Trophoblast cell (in vitro differentiated cells and primary cell): ENCODE results near the gene FRY.

Experiments
- DNase-seq, 2 donors: peaks; one replicate each; pipeline ENCODE4 v3.0.0-alpha.2; 2016
- H2AFZ ChIP-seq: 2 replicates; pipeline ENCODE4 v1.6.1; 2013; ENCODE audit warnings: low read length, moderate library complexity, mild to moderate bottlenecking; ENCODE audit not compliant: insufficient read depth, poor library complexity
- H2AK5ac ChIP-seq: 2 replicates; pipeline ENCODE4 v1.6.1; 2013; ENCODE audit warnings: mild to moderate bottlenecking, low read length
- H2BK120ac ChIP-seq: 2 replicates; pipeline ENCODE4 v1.6.1; 2013; ENCODE audit warnings: low read length, mild to moderate bottlenecking, moderate library complexity; ENCODE audit not compliant: insufficient read depth, poor library complexity
- H2BK12ac ChIP-seq: 2 replicates; pipeline ENCODE4 v1.6.1; 2013; ENCODE audit warnings: mild to moderate bottlenecking, low read length, moderate library complexity
- H2BK5ac ChIP-seq: 2 replicates; pipeline ENCODE4 v1.6.1; 2013; ENCODE audit warnings: low read length, low read depth, moderate library complexity, mild to moderate bottlenecking; ENCODE audit not compliant: poor library complexity
- H3K14ac ChIP-seq: 2 replicates; pipeline ENCODE4 v1.6.1; 2013; ENCODE audit warnings: mild to moderate bottlenecking, low read length
- H3K18ac ChIP-seq: 2 replicates; pipeline ENCODE4 v1.6.1; 2013; ENCODE audit warnings: mild to moderate bottlenecking, low read length
- H3K23ac ChIP-seq: 2 replicates; pipeline ENCODE4 v1.6.1; 2013; ENCODE audit warnings: low read length
- H3K27ac ChIP-seq: 2 replicates; pipeline ENCODE4 v1.5.1; 2013; ENCODE audit warnings: low read depth, mild to moderate bottlenecking, inconsistent platforms, low read length, moderate library complexity
- H3K27me3 ChIP-seq: 2 replicates; pipeline ENCODE4 v1.6.1; 2013; ENCODE audit warnings: inconsistent platforms, mild to moderate bottlenecking, low read length, moderate library complexity; ENCODE audit not compliant: insufficient read depth
- H3K36me3 ChIP-seq, 2 experiments: 1 replicate in 1 of 2; 2 replicates in 1 of 2; pipeline ENCODE4 v1.6.1; 2013; ENCODE audit warnings: low read length in 2 of 2, mild to moderate bottlenecking in 2 of 2, moderate library complexity in 1 of 2; ENCODE audit not compliant: insufficient read depth in 2 of 2, control insufficient read depth in 1 of 2
- H3K4ac ChIP-seq: 2 replicates; pipeline ENCODE4 v1.6.1; 2013; ENCODE audit warnings: low read depth, mild to moderate bottlenecking, low read length, moderate library complexity
- H3K4me1 ChIP-seq, 2 experiments: 1 replicate in 1 of 2; 2 replicates in 1 of 2; pipeline ENCODE4 v1.6.1; 2013; ENCODE audit warnings: low read length in 2 of 2, mild to moderate bottlenecking in 2 of 2, moderate library complexity in 1 of 2; ENCODE audit not compliant: insufficient read depth in 2 of 2, control insufficient read depth in 1 of 2
- H3K4me2 ChIP-seq: 2 replicates; pipeline ENCODE4 v1.6.1; 2013; ENCODE audit warnings: inconsistent platforms, mild to moderate bottlenecking, low read length, moderate library complexity
- H3K4me3 ChIP-seq: 2 replicates; pipeline ENCODE4 v1.5.1; 2013; ENCODE audit warnings: mild to moderate bottlenecking, low read depth, low read length, inconsistent platforms
- H3K79me1 ChIP-seq: one replicate; pipeline ENCODE4 v1.6.1; 2013; ENCODE audit warnings: low read length
- H3K79me2 ChIP-seq: 2 replicates; pipeline ENCODE4 v1.6.1; 2013; ENCODE audit warnings: low read length, mild to moderate bottlenecking; ENCODE audit not compliant: control insufficient read depth, insufficient read depth, poor library complexity
- H3K9ac ChIP-seq: 2 replicates; pipeline ENCODE4 v1.6.1; 2013; ENCODE audit warnings: mild to moderate bottlenecking, low read length
- H3K9me3 ChIP-seq: 2 replicates; pipeline ENCODE4 v1.6.1; 2013; ENCODE audit warnings: low read depth, mild to moderate bottlenecking, control low read depth, inconsistent platforms, low read length; ENCODE audit not compliant: insufficient read depth
- H4K12ac ChIP-seq: 2 replicates; pipeline ENCODE4 v1.6.1; 2013; ENCODE audit warnings: low read depth, mild to moderate bottlenecking, low read length, moderate library complexity
- H4K8ac ChIP-seq: 2 replicates; pipeline ENCODE4 v1.6.1; 2013; ENCODE audit warnings: low read depth, mild to moderate bottlenecking, low read length, moderate library complexity
- H4K91ac ChIP-seq: one replicate; pipeline ENCODE4 v1.6.1; 2013; ENCODE audit warnings: low read depth, mild to moderate bottlenecking, low read length, moderate library complexity
- WGBS: extraction: QIAGEN DNeasy Blood & Tissue Kit; methylation state at CpG from one replicate; pipeline ENCODE4 v1.1.7; 2013; ENCODE audit warnings: missing lambda C conversion rate; ENCODE audit not compliant: insufficient read length, insufficient coverage; ENCODE audit errors: extremely low coverage; 5-methylcytosine and 5-hydroxymethylcytosine counted together

FRY gene

GRCh38 chr13:32134241-32135055 is 102.9 kb downstream of the FRY start:
- no peak overlapping the region for H3K27ac ChIP-seq
- no peak overlapping the region for H3K4me3 ChIP-seq
- no peaks in the 10 kb centered on the region for H3K9me3 ChIP-seq
- no peak overlapping the region for H2AK5ac ChIP-seq
- H4K91ac ChIP-seq: no peak overlapping the region
- H3K23ac ChIP-seq: no peak overlapping the region
- no peak overlapping the region for H3K9ac ChIP-seq
- H3K4me1 ChIP-seq: no peaks in the 10 kb centered on the region
- no peak overlapping the region for H3K14ac ChIP-seq
- no peak overlapping the region for H4K12ac ChIP-seq
- no peak overlapping the region for H2AFZ ChIP-seq
- WGBS: no CpG with 5 or more reads among the region's 5 CpGs
- no peaks in the 10 kb centered on the region for H3K36me3 ChIP-seq
- H3K79me2 ChIP-seq: no peaks in the 10 kb centered on the region
- H3K18ac ChIP-seq: no peak overlapping the region
- no peak overlapping the region for H3K4ac ChIP-seq
- H3K4me2 ChIP-seq: no peak overlapping the region
- no peaks in the 10 kb centered on the region for H3K27me3 ChIP-seq
- no peak overlapping the region for H2BK5ac ChIP-seq
- H3K79me1 ChIP-seq: no peaks in the 10 kb centered on the region
- H4K8ac ChIP-seq: no peak overlapping the region
- H2BK120ac ChIP-seq: no peak overlapping the region
- no peak for DNase-seq
- H2BK12ac ChIP-seq: no peak overlapping the region

DNA sequence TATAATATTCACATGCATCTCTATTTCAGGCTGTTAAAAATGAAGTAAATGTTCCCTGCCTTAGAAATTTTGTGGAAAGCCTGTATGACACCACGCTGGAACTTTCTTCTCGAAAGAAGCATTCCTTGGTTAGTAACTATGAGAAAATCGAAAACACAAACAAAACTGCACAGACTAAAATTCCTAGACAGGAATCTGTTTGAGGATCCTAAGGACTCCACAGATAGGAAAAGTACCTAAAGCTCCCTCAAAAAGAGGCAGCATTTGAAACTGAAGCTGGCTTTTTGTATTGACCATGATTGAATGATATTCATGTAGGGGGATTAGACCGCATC is 103.4 kb downstream of the FRY start:
- Histone ChIP-seq H2BK5ac (no peak overlapping the region), H3K4ac (no peak overlapping the region), H4K91ac (no peak overlapping the region), H3K79me2 (no peaks in the 10 kb centered on the region), H3K4me1 (no peaks in the 10 kb centered on the region), H3K36me3 (no peaks in the 10 kb centered on the region), H3K14ac (no peak overlapping the region), H4K12ac (no peak overlapping the region), H3K23ac (no peak overlapping the region), H3K27me3 (no peaks in the 10 kb centered on the region), H3K18ac (no peak overlapping the region), H4K8ac (no peak overlapping the region), H2AK5ac (no peak overlapping the region), H3K9ac (no peak overlapping the region), H2BK12ac (no peak overlapping the region), H3K4me3 (no peak overlapping the region), H2BK120ac (no peak overlapping the region), H3K27ac (no peak overlapping the region), H3K4me2 (no peak overlapping the region), H3K9me3 (no peaks in the 10 kb centered on the region), H2AFZ (no peak overlapping the region), H3K79me1 (no peaks in the 10 kb centered on the region)
- WGBS: no CpG with 5 or more reads among the region's 4 CpGs
- peak in 1 of 2 donors; percentile 57 for DNase-seq

DNA sequence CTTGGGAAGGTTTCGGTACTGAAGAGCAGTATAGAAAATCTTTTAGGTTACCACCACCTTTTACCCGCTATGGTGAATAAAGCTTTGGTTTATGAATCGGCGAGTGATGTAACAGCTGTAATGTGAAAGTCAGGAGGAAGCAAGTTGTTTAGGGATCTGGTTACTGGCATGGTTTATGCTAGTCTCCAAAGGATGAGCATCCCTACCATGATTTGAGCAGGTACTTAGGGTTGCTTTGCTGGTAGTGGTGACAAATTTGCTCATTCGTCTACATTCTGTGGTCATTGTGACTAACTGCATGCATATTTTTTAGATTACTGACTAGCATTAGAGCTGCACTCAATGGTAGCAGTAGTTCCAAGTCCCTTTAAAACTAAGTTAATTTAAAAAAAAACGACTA is 104.1 kb downstream of the FRY start:
- Histone ChIP-seq H4K91ac (no peak overlapping the region), H3K4me2 (no peak overlapping the region), H2AFZ (no peak overlapping the region), H2BK12ac (no peak overlapping the region), H2AK5ac (no peak overlapping the region), H3K4ac (no peak overlapping the region), H2BK120ac (no peak overlapping the region), H3K4me1 (no peaks in the 10 kb centered on the region), H3K79me1 (no peaks in the 10 kb centered on the region), H3K27ac (no peak overlapping the region), H3K9me3 (no peaks in the 10 kb centered on the region), H3K9ac (no peak overlapping the region), H4K12ac (no peak overlapping the region), H4K8ac (no peak overlapping the region), H3K36me3 (no peaks in the 10 kb centered on the region), H2BK5ac (no peak overlapping the region), H3K14ac (no peak overlapping the region), H3K79me2 (no peaks in the 10 kb centered on the region), H3K18ac (no peak overlapping the region), H3K27me3 (no peaks in the 10 kb centered on the region), H3K23ac (no peak overlapping the region), H3K4me3 (no peak overlapping the region)
- peak in 1 of 2 donors; percentile 40 for DNase-seq
- WGBS: no CpG with 5 or more reads among the region's 6 CpGs

GRCh38 chr13:32136061-32136460 is 104.5 kb downstream of the FRY start:
- H3K79me1 ChIP-seq: no peaks in the 10 kb centered on the region
- H3K36me3 ChIP-seq: no peaks in the 10 kb centered on the region
- no peak overlapping the region for H2BK5ac ChIP-seq
- H2BK12ac ChIP-seq: no peak overlapping the region
- no peak overlapping the region for H3K27ac ChIP-seq
- DNase-seq: no peak
- H2AFZ ChIP-seq: no peak overlapping the region
- no peaks in the 10 kb centered on the region for H3K9me3 ChIP-seq
- H3K4me3 ChIP-seq: no peak overlapping the region
- H3K4me2 ChIP-seq: no peak overlapping the region
- no peak overlapping the region for H3K23ac ChIP-seq
- H3K4ac ChIP-seq: no peak overlapping the region
- H3K18ac ChIP-seq: no peak overlapping the region
- H4K91ac ChIP-seq: no peak overlapping the region
- no peak overlapping the region for H3K14ac ChIP-seq
- H4K12ac ChIP-seq: no peak overlapping the region
- H3K4me1 ChIP-seq: no peaks in the 10 kb centered on the region
- H3K9ac ChIP-seq: no peak overlapping the region
- no peak overlapping the region for H2AK5ac ChIP-seq
- no CpG with 5 or more reads among the region's 2 CpGs for WGBS
- H4K8ac ChIP-seq: no peak overlapping the region
- no peaks in the 10 kb centered on the region for H3K79me2 ChIP-seq
- H2BK120ac ChIP-seq: no peak overlapping the region
- H3K27me3 ChIP-seq: no peaks in the 10 kb centered on the region
